ENCODE data around the gene SMAD6.

The SMAD6 gene

DNA sequence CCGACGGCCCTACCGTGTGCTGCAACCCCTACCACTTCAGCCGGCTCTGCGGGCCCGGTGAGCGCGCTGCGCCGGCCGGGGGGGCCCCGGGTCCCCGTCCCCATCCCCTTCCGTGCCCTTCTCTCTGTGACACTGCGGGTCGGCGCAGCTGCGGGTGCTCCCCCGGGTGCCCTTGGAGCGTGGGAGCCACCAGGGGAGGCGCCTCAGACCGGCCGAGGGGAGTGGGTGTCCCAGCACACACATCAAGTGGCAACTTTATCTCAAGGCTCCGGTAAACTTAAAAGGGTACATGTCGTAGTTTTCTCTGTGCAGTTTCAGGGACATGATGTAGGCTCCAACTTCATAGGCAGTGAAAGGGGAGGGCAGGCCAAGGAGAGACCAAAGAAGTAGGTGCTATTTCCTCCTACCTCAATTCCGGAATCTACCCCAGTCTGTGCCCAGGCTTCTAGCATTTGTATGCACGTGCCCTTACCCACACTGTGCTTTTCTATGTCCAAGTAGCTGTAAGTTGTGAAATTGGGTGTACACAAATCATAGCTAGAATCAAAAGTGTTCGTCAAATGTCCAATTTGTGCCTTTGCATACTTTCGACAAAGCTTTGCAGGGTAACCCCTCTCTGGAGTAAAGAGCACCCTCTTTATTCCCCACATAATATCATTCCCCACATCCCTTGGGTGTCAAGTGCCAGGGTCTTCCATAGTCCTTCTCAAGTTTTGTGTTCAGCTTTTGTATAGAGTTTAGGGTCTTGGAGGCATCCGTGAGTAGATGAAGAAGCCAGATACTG lies 2.2 kb downstream of the SMAD6 start:
- peak in 1 of 2 experiments; percentile 5 for DNase-seq

DNA sequence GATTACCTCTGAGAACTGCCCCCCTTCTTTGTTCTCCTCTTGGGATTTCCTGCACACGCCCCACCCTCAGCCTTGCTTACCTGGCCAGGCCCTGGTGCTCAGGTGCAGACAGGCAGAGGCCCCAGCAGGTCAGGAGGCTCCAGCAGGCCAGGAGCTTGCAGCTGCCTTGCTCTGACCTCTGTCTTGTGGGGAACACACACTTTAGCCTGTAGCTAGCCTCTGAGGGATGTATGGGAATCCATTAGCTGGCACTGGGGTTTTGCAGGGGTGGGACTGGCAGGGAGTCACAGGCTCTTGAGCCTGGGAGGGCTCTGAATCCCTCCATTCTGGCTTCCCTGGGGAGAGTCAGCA lies 2.7 kb downstream of the SMAD6 start:
- no peak for DNase-seq

DNA sequence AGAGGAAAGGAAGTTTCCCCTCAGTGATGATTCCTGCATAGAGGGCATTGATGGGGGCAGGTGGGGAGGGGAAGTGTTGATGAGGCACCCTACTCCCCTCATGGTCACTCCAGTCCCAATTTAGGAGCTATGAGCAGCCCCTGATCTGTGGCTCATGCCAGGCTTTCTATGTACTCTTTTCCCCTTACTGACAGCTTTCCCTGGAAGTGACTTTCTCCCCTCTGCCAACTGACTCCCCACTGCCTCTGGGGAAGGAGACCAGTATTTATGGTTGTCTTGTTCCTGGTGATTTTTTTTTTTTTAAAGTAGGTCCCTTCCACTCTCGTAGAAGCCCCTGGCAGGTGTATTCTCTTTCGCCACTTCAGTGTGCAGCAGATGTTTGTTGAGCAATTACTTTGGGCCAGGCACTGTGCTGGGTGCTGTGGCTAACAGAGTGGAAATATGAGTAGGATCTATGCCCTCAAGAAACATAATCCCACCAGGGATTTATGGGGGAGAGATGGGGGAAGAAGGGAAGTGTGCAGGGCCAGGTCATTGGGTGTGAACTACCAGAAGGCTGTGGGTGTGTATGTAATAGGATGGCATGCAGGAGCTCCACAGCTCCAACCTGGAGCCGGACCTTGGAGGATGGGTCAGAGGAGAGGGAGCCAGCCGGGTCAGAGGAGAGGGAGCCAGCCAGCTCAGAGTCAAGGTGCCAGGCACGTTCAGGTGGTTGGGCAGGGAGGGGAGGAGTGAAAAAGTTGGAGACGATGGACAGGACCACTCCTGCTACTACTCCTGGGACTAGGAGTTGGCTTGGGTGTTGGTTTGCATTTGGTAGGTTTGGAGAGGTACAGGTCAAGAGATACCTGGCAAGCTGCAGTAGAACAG lies 3.5 kb downstream of the SMAD6 start:
- DNase-seq, result no peak

DNA sequence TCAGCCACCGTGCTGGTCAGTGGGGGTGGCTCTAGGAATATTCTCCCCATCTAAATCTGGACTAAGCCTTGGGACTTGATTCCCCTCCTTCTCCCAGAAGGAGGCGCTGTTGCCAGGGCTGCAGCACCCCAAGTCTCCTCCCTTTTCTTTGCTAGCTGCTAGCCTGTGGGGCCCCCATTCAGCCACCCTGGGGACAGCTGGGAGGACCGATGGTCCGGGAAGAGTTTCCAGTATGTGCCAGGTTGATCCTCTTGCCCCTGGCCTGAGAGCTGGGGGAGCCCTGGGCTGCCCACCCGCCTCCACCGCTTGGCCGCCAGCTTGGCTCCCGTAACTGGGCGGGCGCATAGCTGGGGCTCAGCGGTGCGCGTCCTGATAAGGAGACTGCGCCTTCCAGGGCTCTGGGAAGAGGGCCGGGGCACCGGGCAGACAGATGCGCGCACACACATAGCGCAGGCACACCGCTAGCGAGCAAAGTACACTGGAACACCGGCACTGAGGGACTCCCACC lies 4.2 kb downstream of the SMAD6 start:
- no peak for DNase-seq

DNA sequence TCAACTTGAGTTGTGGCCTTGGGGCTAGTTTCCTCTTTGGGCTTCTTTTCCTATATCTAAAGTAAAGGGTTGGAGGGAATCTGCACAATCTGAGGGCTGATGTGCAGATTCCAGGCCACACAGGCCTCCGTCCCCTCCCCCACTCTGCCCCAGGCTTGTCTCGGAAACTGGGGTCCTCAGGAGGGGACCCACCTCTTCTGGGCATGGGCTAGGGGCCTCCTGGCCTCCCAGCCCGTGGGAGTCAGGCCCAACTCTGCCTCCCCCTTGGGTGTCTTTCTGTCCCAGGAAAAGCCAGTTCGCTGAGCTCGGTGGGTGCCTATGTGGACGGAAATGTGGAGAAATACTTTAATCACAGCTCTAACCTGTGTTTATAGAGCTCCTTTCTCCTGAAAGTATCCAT lies 4.8 kb downstream of the SMAD6 start:
- no peak for DNase-seq

DNA sequence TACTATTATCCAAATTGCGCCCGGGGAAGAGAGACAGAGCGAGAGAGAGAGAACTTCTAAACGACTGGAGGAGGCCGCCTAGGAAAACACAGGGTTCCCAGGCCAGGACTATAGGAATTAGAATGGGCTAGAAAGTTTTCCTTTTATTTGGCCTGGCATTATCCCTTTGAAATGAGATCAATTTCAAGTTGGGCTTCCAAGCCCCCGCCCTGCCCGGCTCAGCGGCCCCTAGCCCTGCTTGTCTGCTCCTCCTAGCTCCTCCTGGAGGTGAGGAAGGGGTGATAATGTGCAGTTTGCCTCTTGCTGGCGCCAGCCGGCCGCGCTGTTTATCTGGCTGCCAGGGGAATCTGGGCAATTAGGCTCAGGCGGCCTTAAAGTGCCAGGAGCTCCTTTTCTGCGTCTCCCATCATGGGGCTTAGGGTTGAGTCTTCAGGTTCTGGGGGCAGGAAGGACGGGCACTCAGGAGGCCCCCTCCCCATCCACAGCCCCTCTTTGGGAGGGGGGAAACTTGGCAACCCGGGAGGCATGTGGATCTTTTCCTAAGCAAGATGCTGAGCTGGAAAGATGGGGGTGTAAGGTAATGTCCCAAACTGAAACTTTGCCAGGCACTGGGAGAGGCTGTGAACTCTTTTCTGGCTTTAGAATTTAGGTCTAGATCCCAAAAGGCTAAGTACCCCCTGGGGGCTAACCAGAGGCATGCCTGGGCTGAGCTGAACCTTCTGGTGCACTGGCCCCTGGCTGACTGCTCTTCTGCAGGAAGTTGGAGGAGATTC lies 5.5 kb downstream of the SMAD6 start:
- DNase-seq, result no peak

DNA sequence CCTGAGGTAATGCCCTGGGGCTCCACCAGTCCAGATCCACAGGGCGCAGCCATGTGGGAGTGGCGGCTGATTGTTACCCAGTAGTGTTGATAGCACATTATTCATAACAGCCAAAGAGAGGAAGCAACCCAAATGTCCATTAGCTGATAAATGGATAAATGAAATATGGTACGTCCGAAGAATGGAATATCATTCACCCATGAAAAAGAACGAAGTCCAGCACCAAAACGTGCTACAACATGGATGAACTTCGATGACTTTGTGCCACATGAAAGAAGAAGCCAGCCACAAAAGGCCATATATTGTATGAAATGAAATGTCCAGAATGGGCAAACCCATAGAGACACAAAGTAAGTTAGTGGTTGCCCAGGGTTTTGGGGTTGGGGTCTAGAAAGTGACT lies 6.4 kb downstream of the SMAD6 start:
- no peak for DNase-seq

DNA sequence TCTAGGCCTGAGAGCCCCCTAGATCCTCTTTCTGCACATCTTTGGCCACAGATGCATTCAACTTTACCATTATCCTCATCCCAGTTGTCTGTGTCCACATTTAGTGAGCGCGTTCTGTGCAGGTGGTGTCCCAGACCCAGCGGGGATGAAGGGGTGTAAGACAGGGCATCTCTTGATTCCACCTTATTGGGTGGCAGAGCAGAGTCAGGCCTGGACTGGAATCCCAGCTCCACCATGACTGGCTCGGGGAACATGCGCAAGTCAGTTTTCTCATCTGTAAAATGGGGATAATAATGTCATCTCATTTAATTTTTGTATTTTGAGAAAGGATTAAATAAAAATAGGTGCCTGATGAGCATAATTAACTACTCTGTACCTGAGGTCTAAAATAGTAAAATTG lies 7.8 kb downstream of the SMAD6 start:
- DNase-seq, result no peak

DNA sequence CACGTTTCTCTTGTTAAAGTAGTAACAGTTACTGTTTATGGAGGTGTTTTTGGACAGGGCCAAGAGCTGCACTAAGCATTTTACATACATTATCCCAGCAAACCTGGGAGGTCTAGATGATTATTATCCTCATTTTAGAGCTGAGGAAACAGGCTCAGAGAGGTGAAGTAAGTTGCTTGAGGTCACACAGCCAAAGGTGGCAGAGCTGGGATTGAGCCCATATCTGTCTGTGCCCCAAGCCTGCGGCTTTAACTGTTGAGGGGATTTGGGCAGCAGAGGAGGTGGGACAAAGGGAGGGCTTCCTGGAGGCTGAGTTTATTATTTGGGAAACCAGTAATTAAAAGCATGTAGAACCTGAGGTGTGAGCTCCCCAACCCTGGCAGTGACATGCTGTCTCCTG lies 9.2 kb downstream of the SMAD6 start:
- no peak for DNase-seq

DNA sequence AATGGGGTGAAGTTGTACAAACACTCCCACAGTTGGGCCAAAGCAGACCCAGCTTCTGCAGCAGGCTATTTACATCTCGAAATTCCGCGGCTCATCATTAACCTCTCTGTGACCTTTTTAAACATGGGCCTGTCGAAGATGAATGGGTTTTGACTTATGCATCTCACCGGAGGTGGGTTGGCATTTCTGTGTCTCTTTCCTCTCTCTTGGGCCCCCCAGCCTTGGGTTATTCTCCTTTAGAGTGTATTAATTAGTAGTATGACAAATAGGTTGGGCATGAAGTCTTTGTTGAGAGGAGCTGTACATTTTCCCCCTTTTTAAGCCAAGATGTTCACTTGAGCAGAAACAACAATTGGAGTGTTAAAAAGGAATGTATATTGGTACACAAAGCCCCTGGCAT lies 9.8 kb downstream of the SMAD6 start:
- no peak for DNase-seq

DNA sequence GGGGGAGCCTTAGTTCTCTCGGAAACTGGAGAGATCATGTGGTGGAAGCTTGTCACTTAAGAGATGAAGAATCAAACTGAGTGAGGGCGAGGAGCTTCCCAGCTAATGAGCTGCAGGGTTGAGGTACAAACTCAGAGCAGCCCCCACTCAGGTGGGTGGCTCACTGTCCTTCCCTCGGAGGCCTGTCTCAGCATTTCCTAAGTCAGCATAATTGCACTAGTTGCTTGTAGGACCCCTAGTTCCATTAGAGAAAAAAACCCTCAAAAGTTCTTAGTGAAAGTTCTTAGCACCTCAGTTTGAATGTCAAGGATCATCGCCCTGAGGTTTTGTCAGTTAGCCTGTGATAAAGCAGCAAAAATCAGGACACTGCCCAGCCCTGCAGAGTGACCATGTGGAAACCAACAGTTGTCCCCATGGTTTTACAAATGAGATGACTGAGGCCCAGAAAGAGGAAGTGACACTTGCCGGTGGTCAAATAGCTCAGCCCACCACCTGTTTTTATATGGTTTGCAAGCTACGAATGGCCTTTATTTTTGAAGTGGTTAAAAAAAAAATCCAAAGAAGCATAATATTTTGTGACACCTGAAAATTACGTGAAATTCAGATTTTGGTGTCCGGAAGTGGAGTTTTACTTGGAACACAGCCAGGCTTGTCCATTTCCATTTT lies 11.9 kb downstream of the SMAD6 start:
- DNase-seq, result no peak

DNA sequence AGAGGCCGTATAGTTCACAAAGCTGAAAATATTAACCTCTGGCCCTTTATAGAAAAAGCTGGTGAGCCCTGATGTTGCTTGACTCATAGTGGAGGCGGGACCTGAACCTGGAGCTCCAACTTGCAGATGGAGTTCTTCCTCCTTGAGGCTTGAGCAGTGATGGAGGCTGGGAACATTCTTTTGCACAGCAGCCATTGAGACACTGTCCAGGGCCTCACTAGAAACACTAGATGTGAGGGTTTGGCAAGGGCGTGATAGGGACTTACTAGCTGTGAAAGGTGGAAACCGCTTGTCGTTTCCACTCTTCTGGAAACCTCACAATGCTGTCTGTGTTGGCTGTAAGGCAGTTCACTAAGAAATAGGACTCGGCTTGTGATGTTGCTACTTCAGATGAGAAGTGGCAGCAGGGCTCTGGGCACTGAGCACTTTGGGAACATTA lies 12.5 kb downstream of the SMAD6 start:
- no peak for DNase-seq

DNA sequence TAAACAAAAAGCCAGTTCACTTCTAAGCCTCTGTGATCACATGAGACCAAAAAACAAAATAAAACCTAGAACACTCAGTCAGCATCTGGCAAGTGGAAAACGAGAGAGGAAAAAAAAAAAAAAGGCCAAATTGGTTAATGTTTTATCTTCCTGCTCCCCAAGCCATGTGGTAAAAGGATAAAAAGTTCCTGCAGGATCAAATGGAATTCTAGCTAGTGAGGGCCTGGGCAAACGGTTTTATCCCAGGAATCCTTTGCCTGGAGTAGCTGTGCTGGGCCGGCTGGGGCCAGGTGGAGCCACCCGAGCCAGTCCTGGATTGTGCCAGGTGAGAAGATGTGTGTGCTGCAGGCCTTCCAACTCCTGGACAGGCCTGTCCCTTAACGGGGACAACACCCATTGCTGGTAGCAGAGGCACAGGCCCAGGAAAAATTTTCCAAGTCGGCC lies 13.2 kb downstream of the SMAD6 start:
- DNase-seq, result no peak

DNA sequence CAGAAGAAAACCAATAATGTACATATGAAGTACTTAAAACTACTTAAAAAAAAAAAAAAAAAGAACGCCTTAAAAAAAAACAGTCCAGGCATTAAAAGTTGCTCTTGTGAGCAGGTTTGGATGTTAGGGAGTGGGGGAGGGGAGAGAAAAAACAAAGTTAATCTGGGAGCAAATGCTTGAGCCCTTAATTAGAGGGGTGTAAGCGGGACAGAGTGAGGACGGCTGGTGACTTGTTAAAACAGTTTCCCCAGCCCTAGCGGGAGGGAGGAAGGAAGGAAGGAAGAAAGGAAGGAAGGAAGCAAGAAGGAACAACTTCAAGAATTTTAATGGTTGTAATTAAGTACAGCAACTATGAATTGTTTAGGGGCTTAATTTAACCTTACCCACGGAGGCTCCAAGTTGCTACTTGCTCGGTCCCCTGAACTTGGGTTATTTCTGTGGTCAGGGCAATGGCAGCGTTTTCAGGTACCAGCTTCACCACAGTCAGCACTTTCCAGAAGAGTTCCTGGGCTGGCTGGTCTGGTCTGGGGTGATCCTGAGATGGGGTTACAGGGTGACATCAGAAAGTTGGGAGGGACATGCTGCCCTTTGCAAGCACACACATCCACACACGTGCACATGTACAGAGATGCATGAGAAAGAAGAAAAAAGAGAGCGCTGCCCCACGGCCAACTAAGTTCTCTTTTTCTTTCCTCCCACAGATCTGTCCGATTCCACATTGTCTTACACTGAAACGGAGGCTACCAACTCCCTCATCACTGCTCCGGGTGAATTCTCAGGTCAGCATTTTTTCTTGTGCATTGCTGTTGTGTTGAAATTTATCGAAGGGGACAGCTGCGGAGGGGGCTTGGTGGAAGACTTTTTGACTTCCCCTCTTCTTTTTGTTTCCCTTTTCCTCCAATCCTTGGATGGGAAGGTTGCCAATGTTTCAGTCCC lies 14.0 kb downstream of the SMAD6 start:
- no peak for DNase-seq

DNA sequence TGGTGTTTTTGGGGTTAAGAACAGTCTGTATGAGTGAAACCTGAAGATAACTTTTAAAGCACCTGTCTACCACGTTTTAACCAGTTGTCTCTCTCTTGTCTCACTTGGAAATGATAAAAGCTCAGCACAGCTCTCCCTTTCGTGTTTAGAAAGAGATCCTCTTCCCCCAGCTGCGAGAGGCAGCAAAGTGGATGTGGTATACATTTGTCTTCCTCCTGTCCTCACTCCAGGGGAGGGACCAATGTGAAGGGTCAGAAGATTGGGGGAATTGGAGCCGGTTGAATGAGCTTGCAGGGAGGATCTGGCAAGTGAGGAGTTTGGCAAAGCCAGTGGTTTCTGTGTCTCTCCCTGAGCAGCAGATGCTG lies 14.6 kb downstream of the SMAD6 start:
- DNase-seq, result no peak

DNA sequence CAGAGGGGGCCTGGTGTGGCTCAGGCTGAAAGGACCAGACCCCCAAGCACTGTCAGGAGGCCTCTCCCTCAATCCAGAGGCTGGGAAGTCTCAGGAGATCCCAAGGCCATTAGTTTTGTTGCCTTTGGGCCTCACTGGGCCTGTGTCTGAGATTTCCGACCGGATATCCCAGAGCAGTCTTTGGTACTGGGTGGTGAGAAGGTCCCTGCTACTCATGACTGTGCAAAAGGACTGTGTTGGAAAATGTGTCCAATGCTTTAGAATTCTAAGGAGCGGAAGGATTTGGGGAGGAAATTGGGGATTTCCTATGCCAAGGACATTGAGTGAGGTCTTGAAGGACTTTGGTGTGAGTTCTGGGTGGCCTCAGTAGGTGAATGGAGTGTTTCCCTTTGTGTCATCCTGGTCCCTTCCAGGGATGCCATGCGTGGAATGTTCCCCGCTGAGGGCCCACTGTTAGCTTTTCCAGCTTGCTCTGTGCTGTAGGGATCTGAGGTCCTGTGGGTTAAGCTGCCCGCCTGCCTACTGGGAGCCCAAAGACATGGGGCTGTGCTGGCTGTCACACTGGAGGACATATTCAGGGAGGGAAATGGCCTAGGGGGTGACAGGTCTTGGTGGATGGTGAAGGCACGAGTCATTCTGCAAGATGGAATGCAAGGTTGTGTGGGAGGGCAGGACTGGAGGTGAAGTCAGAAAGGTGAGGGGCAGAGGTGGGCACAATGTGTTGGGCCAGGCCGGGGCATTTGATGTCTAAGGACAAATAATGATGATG lies 16.4 kb downstream of the SMAD6 start:
- DNase-seq, result no peak

DNA sequence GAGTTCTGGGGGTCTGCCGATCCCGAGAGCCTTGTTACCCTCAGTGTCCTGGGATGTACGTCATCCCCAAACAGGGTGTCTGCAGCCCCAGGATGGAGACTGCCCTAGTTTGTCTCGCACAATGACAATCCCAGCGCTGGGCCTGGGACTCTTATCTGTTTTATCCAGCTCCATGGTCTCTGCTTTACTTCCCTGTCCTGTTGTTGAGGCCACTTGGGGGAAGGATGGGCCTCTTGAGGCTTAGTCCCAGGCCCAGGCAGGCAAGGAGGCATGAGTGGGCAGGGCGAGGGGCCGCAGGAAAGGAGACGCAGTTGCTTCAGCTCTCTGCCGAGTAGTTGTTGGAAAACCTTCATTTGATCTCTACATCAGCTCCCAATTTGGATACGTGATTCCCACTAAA lies 17.4 kb downstream of the SMAD6 start:
- no peak for DNase-seq

DNA sequence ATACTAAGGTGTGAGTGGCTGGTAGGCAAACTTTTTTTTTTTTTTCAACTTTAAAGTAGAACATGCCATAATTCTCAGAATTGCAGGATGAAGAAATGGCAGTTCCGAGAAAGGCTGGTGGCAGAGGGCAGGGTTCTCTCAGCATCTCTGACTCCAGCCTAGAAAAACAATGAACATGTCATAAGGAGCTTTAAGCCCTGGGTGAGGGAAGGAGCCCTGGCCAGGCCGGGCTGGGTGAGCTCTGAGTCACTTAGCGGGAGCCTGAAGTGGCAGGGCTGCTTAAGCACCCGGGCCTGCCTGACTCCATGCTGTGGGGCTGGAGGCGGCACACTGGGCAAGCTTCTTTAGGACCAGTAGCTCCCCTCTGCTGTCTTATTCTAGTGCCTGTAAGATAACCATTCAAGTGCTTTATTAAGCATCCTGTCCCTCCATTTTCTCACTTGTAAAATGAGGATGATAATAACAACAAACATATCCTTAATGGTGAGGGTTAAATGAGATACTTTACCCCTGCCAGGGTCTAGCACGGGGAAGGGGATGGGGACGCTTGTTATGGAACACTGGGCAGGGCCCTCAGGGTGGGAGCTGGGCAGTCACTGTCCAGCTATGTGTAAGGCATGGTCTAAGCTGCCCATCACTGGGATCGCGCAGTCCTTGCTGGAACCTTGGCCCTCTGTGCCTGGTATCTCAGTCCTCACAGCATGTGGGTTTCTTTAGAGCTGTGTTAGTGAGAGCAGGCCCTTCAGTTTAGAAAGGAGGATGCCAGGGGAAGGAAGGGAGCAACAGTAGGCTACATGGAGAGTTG lies 18.4 kb downstream of the SMAD6 start:
- DNase-seq, result no peak

DNA sequence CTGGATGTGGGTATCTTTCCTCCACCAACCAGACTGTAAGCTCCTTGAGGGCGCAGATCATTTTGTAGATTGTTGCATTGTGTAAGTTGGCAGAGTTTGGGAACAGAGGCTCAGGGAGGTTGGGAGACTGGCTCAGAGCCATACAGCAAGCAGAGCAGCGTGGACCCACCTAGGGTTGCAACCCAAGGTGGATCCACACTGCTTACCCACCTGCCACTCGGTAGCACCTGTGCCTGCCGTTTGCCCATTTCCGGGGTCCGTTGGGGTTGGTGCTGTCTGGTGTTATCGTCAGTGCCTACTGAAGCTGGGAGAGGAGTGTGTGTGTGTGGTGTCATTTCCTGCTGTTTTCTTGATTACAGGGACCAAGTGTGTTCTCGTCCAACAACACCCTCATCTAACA lies 19.0 kb downstream of the SMAD6 start:
- DNase-seq, result no peak

DNA sequence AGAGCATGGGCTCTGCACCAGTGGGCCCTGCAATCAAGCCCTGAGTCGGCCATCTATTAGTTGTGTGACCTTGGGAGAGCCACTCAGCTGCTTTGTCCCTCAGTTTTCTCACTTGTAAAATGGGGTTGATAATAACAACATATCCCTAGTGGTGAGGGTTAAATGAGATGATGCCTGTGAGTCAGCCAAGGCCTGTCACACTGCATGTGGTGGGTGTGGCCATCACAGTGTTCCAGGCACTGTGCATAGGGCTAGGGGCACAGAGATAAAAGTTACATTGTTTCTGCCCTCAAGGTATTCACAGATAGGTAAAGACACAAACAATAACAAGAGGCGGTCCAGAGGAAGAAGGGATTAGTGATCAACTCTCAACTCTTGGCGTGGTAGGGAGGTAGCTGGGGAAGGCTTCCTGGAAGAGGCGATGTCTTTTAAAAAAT lies 19.5 kb downstream of the SMAD6 start:
- DNase-seq, result no peak

Measured in stimulated activated CD4-positive, alpha-beta T cell treated with anti-CD3 and anti-CD28 coated beads, Interleukin-4, amount 100 ng/mL, for 4 hours (primary cell).